ENCODE data around the gene LRRC36.
A peak's percentile ranks its signal among the peaks of the same experiment; 100 is the strongest.

LRRC36 gene

GRCh38 chr16:67428146-67428731 lies 101.6 kb downstream of the LRRC36 start:
- Histone ChIP-seq H3K9me2 (replicated peaks; ENCODE audit: insufficient read depth, low read length) (no peaks in the 10 kb centered on the region), H3K4me1 (ENCODE audit: low read length) (no peaks in the 10 kb centered on the region), H3K4me2 (ENCODE audit: low read depth, low read length) (no peak overlapping the region), H2AFZ (ENCODE audit: low read length) (no peak overlapping the region), H4K20me1 (ENCODE audit: insufficient read depth, low read length) (no peaks in the 10 kb centered on the region), H3K27ac (ENCODE audit: low read length) (no peak overlapping the region), H3K79me2 (ENCODE audit: low read length) (no peaks in the 10 kb centered on the region), H3F3A (ENCODE audit: insufficient read depth, low read length) (no peaks in the 10 kb centered on the region), H3K36me3 (replicated peaks; ENCODE audit: insufficient read depth, low read length) (no peaks in the 10 kb centered on the region), H3K27me3 (replicated peaks; ENCODE audit: insufficient read depth, low read length) (peaks cover 61% of the 10 kb centered on the region), H3K4me3 (ENCODE audit: low read length) (no peak overlapping the region), H3K9me3 (replicated peaks; ENCODE audit: insufficient read depth, low read length) (no peaks in the 10 kb centered on the region), H3K9ac (ENCODE audit: low read length) (no peak overlapping the region)
- peak; percentile 43 for DNase-seq
- TF ChIP-seq CTCF (IDR thresholded peaks at IDR 0.05; ENCODE audit: low read length), result peak; percentile 75
- TF ChIP-seq EZH2 (optimal IDR thresholded peaks at IDR 0.05; ENCODE audit: low read depth, low read length), result no peak
- TF ChIP-seq EZH2phosphoT487 (IDR thresholded peaks at IDR 0.05; ENCODE audit: low read length), result no peak

- Histone ChIP-seq H3K4me2 (ENCODE audit: low read depth, low read length) (no peak overlapping the region), H3K36me3 (replicated peaks; ENCODE audit: insufficient read depth, low read length) (no peaks in the 10 kb centered on the region), H4K20me1 (ENCODE audit: insufficient read depth, low read length) (no peaks in the 10 kb centered on the region), H3K9me2 (replicated peaks; ENCODE audit: insufficient read depth, low read length) (no peaks in the 10 kb centered on the region), H3K9ac (ENCODE audit: low read length) (no peak overlapping the region), H3K9me3 (replicated peaks; ENCODE audit: insufficient read depth, low read length) (no peaks in the 10 kb centered on the region), H3K27ac (ENCODE audit: low read length) (no peak overlapping the region), H3K27me3 (replicated peaks; ENCODE audit: insufficient read depth, low read length) (peaks cover 51% of the 10 kb centered on the region), H3K4me3 (ENCODE audit: low read length) (no peak overlapping the region), H3F3A (ENCODE audit: insufficient read depth, low read length) (no peaks in the 10 kb centered on the region), H2AFZ (ENCODE audit: low read length) (no peak overlapping the region), H3K4me1 (ENCODE audit: low read length) (no peaks in the 10 kb centered on the region), H3K79me2 (ENCODE audit: low read length) (no peaks in the 10 kb centered on the region)
- DNase-seq, result no peak
- TF ChIP-seq EZH2phosphoT487 (IDR thresholded peaks at IDR 0.05; ENCODE audit: low read length) (no peak), EZH2 (optimal IDR thresholded peaks at IDR 0.05; ENCODE audit: low read depth, low read length) (no peak), CTCF (IDR thresholded peaks at IDR 0.05; ENCODE audit: low read length) (no peak)
Measured at GRCh38 chr16:67429053-67429798, 102.6 kb downstream of the LRRC36 start.

GRCh38 chr16:67429799-67430503 lies 103.3 kb downstream of the LRRC36 start:
- no peaks in the 10 kb centered on the region for H3K36me3 ChIP-seq (replicated peaks; ENCODE audit: insufficient read depth, low read length)
- H3F3A ChIP-seq (ENCODE audit: insufficient read depth, low read length), result no peaks in the 10 kb centered on the region
- H3K27me3 ChIP-seq (replicated peaks; ENCODE audit: insufficient read depth, low read length), result peaks cover 44% of the 10 kb centered on the region
- H3K4me1 ChIP-seq (ENCODE audit: low read length), result no peaks in the 10 kb centered on the region
- H3K9me3 ChIP-seq (replicated peaks; ENCODE audit: insufficient read depth, low read length), result no peaks in the 10 kb centered on the region
- no peaks in the 10 kb centered on the region for H4K20me1 ChIP-seq (ENCODE audit: insufficient read depth, low read length)
- H3K4me3 ChIP-seq (ENCODE audit: low read length), result peak overlapping the region; percentile 61
- H2AFZ ChIP-seq (ENCODE audit: low read length), result peak overlapping the region; percentile 94
- no peaks in the 10 kb centered on the region for H3K79me2 ChIP-seq (ENCODE audit: low read length)
- H3K9me2 ChIP-seq (replicated peaks; ENCODE audit: insufficient read depth, low read length), result no peaks in the 10 kb centered on the region
- no peak overlapping the region for H3K9ac ChIP-seq (ENCODE audit: low read length)
- H3K4me2 ChIP-seq (ENCODE audit: low read depth, low read length), result peak overlapping the region; percentile 95
- no peak for TF ChIP-seq CTCF (IDR thresholded peaks at IDR 0.05; ENCODE audit: low read length)
- TF ChIP-seq EZH2phosphoT487 (IDR thresholded peaks at IDR 0.05; ENCODE audit: low read length), result no peak
- TF ChIP-seq EZH2 (optimal IDR thresholded peaks at IDR 0.05; ENCODE audit: low read depth, low read length), result no peak
- H3K27ac ChIP-seq (ENCODE audit: low read length), result no peak overlapping the region
- DNase-seq, result no peak
